NOMO-1 (cell line): ENCODE measurements around the gene HOATZ.

Source experiments
- DNase-seq, 2 experiments: peaks; one replicate each; lab custom pipeline; 2025; ENCODE audit not compliant: unreplicated experiment in 2 of 2; lab: John Stamatoyannopoulos, UW

The HOATZ gene

DNA sequence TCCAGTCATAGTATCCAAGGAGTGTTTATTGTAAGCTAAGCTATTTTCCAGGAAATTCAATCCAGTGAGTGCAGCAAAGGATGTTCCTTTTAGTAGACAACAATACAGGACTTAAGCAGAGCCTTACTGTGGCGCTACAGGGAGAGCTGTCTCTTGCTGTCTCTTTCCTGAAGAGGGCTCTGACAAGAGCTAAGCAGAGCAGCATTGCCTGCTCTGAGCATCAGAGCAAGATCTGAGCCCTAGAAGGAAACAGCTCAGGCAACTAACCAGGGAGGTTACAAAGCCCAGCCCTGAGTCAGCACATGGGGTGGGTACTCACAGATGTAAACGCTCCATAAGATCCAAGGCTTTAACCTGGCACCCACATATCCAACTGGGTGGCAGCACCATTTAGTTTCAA is 33.9 kb downstream of the HOATZ start:
- no peak for DNase-seq

- no peak for DNase-seq
Measured at GRCh38 chr11:111549196-111549868, 34.8 kb downstream of the HOATZ start.

DNA sequence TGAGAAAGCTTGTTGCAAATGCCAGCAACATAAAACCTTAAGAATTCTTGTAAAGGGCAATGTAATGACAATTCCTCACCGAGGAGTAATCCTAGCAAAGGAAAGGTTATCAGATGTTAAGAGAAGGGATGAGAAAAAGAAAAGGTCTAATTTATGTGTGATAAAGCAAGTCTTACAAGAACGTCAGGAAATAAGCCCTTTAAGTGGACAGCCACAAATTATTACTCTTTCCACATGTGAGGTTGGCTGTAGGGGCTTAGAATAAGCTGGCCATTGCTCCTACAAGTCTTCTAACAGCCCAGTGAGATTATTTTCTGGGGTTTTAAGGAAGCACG is 35.3 kb downstream of the HOATZ start:
- DNase-seq: no peak

DNA sequence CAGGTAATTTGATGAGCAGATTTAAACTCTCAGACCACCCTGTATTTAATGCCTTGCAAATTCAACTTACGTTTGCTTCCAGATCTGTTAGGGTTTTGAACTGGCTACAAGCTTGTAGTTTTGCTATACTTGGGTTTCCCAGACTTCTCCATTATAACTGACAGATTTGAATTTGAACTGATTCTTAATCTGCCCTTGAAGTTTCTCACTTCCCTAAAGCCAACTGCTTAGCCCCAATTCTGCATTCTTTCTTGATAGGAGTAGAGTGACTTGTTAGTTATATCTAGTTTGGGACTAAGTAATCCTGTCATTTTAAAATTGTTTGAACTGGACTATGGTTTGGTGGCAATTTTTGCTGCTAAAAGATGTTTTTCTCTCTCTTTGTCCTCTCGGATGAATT is 35.7 kb downstream of the HOATZ start:
- peak; percentile 21 to 40 for DNase-seq

DNA sequence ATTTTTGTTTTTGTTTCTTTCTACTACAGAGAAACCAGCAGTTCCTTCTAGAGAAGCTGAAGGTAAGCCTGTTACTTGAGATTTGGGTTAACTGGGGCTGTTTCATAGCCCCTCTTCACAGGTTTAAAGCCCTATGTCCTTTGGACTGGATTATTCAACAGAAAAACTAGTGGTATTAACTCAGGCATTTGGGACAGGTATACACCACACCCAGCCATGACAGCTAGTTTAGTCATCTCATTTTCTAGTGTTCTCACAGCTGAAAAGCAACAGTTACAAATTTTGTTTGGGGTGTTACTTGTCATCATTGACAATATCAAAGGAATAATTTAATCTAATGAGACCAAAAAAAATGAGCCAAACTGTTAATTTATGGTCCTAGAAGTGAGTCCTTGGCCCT is 40.0 kb downstream of the HOATZ start:
- no peak for DNase-seq

- DNase-seq: no peak
Measured at GRCh38 chr11:111555255-111555654, 40.7 kb downstream of the HOATZ start.

DNA sequence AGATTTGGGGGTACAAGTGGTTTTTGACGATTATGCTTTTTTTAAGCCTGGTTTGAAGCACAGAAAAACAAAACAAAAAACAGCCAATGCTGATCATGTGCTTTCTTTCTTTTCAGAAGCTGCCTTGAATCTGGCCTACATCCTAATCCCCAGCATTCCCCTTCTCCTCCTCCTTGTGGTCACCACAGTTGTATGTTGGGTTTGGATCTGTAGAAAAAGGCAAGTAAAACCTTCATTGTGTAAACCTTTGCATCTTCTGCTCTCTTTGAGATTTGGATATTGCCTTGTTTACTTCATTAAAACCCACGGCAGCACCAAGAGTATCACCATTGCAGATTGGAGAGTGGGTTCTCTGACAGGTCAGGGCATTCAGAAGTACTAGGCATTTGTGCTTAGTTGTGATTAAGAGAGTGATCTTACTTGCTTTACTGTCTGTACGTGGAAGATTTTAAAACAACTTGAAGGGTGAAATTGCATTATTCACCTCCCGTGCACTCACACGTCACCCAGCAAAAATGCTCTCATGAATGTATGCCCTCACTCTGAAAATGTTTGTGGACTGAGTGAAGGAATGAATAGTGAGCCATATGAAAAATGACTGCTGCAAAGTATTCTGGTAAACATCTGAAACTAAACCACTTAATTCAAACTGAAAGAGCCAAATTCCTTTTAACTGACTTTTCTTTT is 43.0 kb downstream of the HOATZ start:
- DNase-seq: no peak

DNA sequence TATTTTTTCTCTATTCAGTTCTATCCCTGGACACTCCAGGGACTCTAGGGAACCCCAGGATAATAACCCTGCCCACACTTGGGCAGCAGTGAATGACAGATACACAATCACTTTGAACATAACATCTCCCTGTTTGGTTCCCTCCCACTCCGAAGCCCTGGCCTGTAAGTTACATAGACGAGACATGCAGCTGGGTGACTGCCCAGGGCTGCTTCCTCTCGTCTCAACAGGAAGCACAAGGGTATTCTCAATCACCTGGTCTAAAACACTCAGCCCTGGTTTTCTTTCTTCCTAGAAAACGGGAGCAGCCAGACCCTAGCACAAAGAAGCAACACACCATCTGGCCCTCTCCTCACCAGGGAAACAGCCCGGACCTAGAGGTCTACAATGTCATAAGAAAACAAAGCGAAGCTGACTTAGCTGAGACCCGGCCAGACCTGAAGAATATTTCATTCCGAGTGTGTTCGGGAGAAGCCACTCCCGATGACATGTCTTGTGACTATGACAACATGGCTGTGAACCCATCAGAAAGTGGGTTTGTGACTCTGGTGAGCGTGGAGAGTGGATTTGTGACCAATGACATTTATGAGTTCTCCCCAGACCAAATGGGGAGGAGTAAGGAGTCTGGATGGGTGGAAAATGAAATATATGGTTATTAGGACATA is 45.4 kb downstream of the HOATZ start:
- DNase-seq: no peak

- no peak for DNase-seq
Measured at GRCh38 chr11:111560800-111561199, 46.2 kb downstream of the HOATZ start.

- no peak for DNase-seq
Measured at GRCh38 chr11:111561306-111561705, 46.7 kb downstream of the HOATZ start.

- DNase-seq: no peak
Measured at GRCh38 chr11:111561791-111562325, 47.3 kb downstream of the HOATZ start.

DNA sequence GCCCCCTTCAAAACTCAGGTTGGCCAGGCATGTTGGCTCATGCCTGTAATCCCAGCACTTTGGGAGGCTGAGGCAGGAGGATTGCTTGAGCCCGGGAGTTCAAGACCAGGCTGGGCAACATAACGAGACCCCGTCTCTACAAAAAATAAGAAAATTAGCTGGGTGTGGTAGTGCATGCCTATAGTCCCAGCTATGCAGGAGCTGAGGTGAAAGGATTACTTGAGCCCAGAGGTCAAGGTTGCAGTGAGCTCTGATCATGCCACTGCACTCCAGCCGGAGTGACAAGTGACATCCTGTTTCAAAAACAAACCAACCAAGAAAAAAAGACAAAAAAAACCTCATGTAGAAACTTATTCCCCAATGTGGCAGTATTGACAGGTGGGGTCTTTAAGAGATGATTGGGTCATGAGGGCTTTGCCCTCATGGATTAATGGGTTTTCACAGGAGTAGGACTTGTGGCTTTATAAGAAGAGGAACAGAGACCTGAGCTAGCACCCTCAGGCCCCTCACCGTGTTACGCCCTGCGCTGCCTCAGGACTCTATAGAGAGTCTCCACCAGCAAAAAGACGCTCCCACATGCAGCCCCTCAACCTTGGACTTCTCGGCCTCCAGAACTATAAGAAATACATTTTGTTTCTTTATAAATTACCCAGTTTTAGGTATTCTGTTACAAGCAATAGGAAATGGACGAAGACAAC is 48.3 kb downstream of the HOATZ start:
- no peak for DNase-seq

DNA sequence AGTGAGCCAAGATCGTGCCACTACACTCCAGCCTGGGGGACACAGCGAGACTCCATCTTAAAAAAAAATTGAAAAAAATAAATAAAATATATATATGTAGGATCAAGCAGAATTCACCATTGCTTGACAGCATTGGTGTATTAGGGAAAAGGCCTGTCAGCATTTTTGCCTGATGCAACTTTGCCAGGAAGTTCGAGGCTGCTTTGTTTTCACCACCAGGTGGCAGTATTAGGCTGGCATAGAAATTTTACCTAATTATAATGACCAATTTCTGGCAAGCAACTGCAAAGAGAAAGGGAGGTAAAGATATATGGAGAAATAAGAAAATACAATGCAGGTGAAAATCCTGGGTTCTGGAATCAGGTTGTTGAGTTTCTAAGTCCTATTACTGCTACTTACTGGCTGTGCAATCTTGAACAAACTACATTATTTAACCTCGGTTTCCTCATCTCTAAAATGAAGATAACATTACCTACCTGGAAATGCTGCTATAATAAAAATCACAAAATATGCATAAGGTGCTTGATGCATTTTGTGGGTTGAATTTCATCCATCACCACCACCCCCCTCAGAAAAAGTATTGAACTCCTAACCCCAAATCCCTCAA is 50.6 kb downstream of the HOATZ start:
- peak; percentile 31 to 58 for DNase-seq

DNA sequence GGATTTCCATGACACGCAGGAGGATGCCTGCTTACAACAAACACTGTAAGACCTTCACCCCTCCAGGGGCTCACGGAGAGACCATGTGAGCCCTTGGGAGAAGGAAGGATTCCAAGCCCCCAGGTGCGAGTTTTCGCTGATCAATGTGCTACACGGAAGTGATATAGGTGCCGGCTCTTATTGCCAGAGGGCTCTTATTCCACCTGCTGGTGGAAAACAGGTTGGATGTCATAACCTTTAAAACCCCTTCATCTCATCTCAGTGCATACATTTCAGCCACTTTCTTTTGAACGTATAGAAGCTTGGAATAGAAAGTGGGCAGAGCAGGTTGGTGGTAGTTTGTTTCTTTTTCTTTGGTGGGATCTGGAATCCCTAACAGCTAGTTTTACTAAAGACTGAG is 51.7 kb downstream of the HOATZ start:
- no peak for DNase-seq

- no peak for DNase-seq
Measured at GRCh38 chr11:111569476-111569875, 54.9 kb downstream of the HOATZ start.

- DNase-seq: no peak
Measured at GRCh38 chr11:111570796-111571195, 56.2 kb downstream of the HOATZ start.

DNA sequence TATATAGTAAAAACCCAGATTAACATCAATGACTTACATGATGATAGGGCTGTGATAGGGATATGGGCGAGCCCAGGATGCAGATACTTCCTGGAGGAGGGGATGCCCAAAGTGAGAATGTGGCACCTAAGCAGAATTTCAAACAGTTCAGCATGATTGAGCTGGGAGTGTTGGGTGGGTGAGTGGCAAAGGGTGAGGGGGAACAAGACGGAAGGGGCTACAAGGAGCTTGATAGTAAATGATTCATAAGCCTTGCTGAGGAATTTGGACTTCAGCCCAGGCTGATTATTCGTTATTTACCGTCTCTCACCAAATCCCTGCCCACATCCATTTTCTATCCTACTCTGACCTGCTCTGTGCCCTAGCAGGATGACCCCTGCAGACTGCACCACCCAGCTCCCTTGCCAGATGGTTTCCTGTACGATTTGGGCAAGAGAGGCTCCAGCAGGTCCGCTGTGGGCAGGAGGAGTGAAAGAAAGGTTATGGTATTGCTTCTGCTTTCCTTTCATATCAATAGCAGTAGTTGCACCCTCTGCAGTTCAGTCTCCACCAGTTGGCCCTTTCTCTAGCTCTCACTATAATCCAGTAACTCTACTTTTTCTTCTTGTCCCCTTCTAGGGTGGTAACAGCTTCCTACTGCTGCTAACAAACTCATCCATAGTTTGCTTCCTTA is 57.4 kb downstream of the HOATZ start:
- DNase-seq: no peak

- DNase-seq: no peak
Measured at GRCh38 chr11:111572581-111572980, 58.0 kb downstream of the HOATZ start.

- DNase-seq: no peak
Measured at GRCh38 chr11:111573821-111574249, 59.3 kb downstream of the HOATZ start.
